ENCODE data around the gene RBBP7. TPM values are rescaled to one million over a fixed set of nuclear protein-coding genes. Genes with fewer than 3 reads are reported as not detected.

The RBBP7 gene
- polyA plus RNA-seq, 1 donor (not counting 4 experiments of a cell fraction or from before 2014, with no cell fraction given) = 137 TPM

DNA sequence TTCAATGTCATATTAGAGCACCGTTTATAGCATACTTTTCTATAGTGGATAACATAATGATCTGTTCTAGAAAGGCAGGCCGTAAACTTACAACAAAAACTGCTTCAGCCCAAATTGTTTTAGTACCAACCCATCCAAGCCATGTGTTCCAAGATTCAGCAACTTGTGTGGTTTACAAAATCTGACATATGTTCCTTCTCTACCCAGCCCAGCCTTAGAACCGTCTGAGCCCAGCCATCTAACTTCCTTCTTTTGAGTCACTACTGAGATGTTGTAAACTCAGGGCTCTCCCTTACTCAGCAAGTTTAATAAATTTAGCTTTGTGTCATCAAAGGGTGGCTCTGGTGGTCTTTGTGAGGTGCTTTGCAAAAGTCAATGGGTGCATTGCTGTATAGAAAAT is 43.9 kb upstream of the RBBP7 start:
- Histone ChIP-seq H3K9me3 (ENCODE audit: control insufficient read depth, low read depth, low read length) (no peaks in the 10 kb centered on the region), H2AFZ (ENCODE audit: control insufficient read depth, low read length) (no peak overlapping the region), H3K79me2 (ENCODE audit: control insufficient read depth, insufficient read depth, low read length) (no peaks in the 10 kb centered on the region), H3K4me1 (ENCODE audit: control insufficient read depth, extremely low read depth, insufficient read depth, low read length) (peaks cover 2% of the 10 kb centered on the region), H3K36me3 (ENCODE audit: control insufficient read depth in 2 of 2, extremely low read depth in 1 of 2, insufficient read depth in 2 of 2, low read length in 2 of 2) (no peaks in the 10 kb centered on the region), H4K20me1 (ENCODE audit: control insufficient read depth, extremely low read depth, insufficient read depth, low read length) (no peaks in the 10 kb centered on the region), H3K27ac (ENCODE audit: control insufficient read depth, insufficient read depth, low read length) (no peak overlapping the region), H3K4me3 (ENCODE audit: control insufficient read depth in 2 of 3, extremely low read depth in 1 of 3, insufficient read depth in 2 of 3, low read depth in 1 of 3, low read length in 3 of 3) (no peak overlapping the region), H3K9me1 (ENCODE audit: control insufficient read depth, extremely low read depth, insufficient read depth, low read length) (peaks cover 2% of the 10 kb centered on the region), H3K9ac (ENCODE audit: control insufficient read depth, extremely low read depth, insufficient read depth, low read length) (no peak overlapping the region), H3K27me3 (ENCODE audit: control insufficient read depth, extremely low read depth, insufficient read depth, low read length) (peaks cover 2% of the 10 kb centered on the region), H3K4me2 (ENCODE audit: control insufficient read depth, extremely low read depth, insufficient read depth, low read depth, low read length) (no peak overlapping the region)
- FAIRE-seq = no peak
- TF ChIP-seq, protein P1, sequence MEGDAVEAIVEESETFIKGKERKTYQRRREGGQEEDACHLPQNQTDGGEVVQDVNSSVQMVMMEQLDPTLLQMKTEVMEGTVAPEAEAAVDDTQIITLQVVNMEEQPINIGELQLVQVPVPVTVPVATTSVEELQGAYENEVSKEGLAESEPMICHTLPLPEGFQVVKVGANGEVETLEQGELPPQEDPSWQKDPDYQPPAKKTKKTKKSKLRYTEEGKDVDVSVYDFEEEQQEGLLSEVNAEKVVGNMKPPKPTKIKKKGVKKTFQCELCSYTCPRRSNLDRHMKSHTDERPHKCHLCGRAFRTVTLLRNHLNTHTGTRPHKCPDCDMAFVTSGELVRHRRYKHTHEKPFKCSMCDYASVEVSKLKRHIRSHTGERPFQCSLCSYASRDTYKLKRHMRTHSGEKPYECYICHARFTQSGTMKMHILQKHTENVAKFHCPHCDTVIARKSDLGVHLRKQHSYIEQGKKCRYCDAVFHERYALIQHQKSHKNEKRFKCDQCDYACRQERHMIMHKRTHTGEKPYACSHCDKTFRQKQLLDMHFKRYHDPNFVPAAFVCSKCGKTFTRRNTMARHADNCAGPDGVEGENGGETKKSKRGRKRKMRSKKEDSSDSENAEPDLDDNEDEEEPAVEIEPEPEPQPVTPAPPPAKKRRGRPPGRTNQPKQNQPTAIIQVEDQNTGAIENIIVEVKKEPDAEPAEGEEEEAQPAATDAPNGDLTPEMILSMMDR (optimal IDR thresholded peaks at IDR 0.05 in 1 of 3, IDR thresholded peaks at IDR 0.05 in 1 of 3, conservative IDR thresholded peaks at IDR 0.05 in 1 of 3; ENCODE audit: extremely low read depth in 1 of 3, insufficient read depth in 2 of 3, low read length in 3 of 3) = no peak
- no peak for TF ChIP-seq EZH2 (IDR thresholded peaks at IDR 0.05; ENCODE audit: low read length)
- DNase-seq (ENCODE audit: low read depth, low spot score) = no peak
- dilution Hi-C loops (cut with MboI; ENCODE audit: extremely low pct_ligation_motif_present, low sequenced_read_pairs) = no loop called here

DNA sequence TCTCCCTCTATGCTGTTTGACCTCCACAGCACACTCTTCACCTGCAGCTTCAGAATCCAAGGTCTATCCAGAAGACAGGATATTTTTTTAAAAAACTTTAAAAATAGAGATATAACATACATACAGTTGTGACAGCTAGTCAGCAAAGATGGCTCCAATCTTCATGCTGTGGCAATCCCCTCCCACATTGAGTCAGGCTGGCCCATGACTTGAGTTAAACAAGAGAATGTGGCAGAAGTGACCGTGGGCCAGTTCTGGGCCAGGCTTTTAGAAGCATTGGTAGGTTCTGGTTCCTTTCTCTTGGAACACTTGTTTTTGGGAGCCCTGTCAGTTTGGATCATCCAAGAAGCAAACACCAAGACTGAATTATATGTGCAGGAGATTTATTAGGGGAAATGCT is 40.2 kb upstream of the RBBP7 start:
- Histone ChIP-seq H3K79me2 (ENCODE audit: control insufficient read depth, insufficient read depth, low read length) (no peaks in the 10 kb centered on the region), H2AFZ (ENCODE audit: control insufficient read depth, low read length) (no peak overlapping the region), H4K20me1 (ENCODE audit: control insufficient read depth, extremely low read depth, insufficient read depth, low read length) (no peaks in the 10 kb centered on the region), H3K27me3 (ENCODE audit: control insufficient read depth, extremely low read depth, insufficient read depth, low read length) (no peaks in the 10 kb centered on the region), H3K9ac (ENCODE audit: control insufficient read depth, extremely low read depth, insufficient read depth, low read length) (no peak overlapping the region), H3K9me1 (ENCODE audit: control insufficient read depth, extremely low read depth, insufficient read depth, low read length) (no peaks in the 10 kb centered on the region), H3K4me1 (ENCODE audit: control insufficient read depth, extremely low read depth, insufficient read depth, low read length) (no peaks in the 10 kb centered on the region), H3K4me2 (ENCODE audit: control insufficient read depth, extremely low read depth, insufficient read depth, low read depth, low read length) (no peak overlapping the region), H3K4me3 (ENCODE audit: control insufficient read depth in 2 of 3, extremely low read depth in 1 of 3, insufficient read depth in 2 of 3, low read depth in 1 of 3, low read length in 3 of 3) (no peak overlapping the region), H3K27ac (ENCODE audit: control insufficient read depth, insufficient read depth, low read length) (no peak overlapping the region), H3K9me3 (ENCODE audit: control insufficient read depth, low read depth, low read length) (no peaks in the 10 kb centered on the region), H3K36me3 (ENCODE audit: control insufficient read depth in 2 of 2, extremely low read depth in 1 of 2, insufficient read depth in 2 of 2, low read length in 2 of 2) (no peaks in the 10 kb centered on the region)
- dilution Hi-C loops (cut with MboI; ENCODE audit: extremely low pct_ligation_motif_present, low sequenced_read_pairs) = no loop called here
- no peak for FAIRE-seq
- no peak for TF ChIP-seq EZH2 (IDR thresholded peaks at IDR 0.05; ENCODE audit: low read length)
- TF ChIP-seq, protein P1 (optimal IDR thresholded peaks at IDR 0.05 in 1 of 3, IDR thresholded peaks at IDR 0.05 in 1 of 3, conservative IDR thresholded peaks at IDR 0.05 in 1 of 3; ENCODE audit: extremely low read depth in 1 of 3, insufficient read depth in 2 of 3, low read length in 3 of 3) = no peak
- DNase-seq (ENCODE audit: low read depth, low spot score) = no peak
